CD4-positive, alpha-beta T cell (primary cell): ENCODE results near the gene LARGE1. TPM values are rescaled to one million over a fixed set of nuclear protein-coding genes. Genes with fewer than 3 reads are reported as not detected.

Source experiments
- ATAC-seq: fragments of 200-7000 bp; cut with Tn5 transposase; one replicate; pipeline ENCODE4 v1.10.0; 2022; ENCODE audit warnings: mild to moderate bottlenecking; ENCODE audit not compliant: poor library complexity
- CTCF ChIA-PET: fragments of 350-600 bp; sonication (Branson Sonifier 250); formaldehyde crosslinking; loops from one replicate; lab custom pipeline; 2021; ENCODE audit warnings: antibody characterized with exemption, inconsistent platforms; lab: Charles Lee
- POLR2A ChIA-PET: fragments of 350-600 bp; sonication (Branson Sonifier 250); formaldehyde crosslinking; loops from one replicate; lab custom pipeline; 2021; ENCODE audit warnings: antibody characterized with exemption, inconsistent platforms; lab: Charles Lee
- DNase-seq, 14 experiments: peaks; one replicate each; pipeline ENCODE4 v3.0.0-alpha.2; 2013 to 2020; ENCODE audit warnings: mixed read lengths in 2 of 14
- H3K27ac ChIP-seq, 2 donors: one replicate each; pipeline versions ENCODE4 v1.5.1 to v1.7.0; 2013; ENCODE audit warnings: low read length in 2 of 2, low read depth in 1 of 2, mild to moderate bottlenecking in 1 of 2
- H3K27me3 ChIP-seq, 2 experiments: 1 replicate in 1 of 2; 2 replicates in 1 of 2; pipeline versions ENCODE4 v1.6.1 to v1.7.0; 2013; ENCODE audit warnings: low read length in 2 of 2, control low read depth in 1 of 2, mild to moderate bottlenecking in 1 of 2, moderate library complexity in 1 of 2; ENCODE audit not compliant: insufficient read depth in 2 of 2, control insufficient read depth in 1 of 2
- H3K36me3 ChIP-seq: one replicate; pipeline ENCODE4 v1.6.1; 2013; ENCODE audit warnings: low read length, control low read depth; ENCODE audit not compliant: insufficient read depth
- H3K4me1 ChIP-seq: one replicate; pipeline ENCODE4 v1.6.1; 2013; ENCODE audit warnings: low read length, control low read depth; ENCODE audit not compliant: insufficient read depth
- H3K4me3 ChIP-seq: one replicate; pipeline ENCODE4 v1.5.1; 2013; ENCODE audit warnings: mild to moderate bottlenecking, low read length, moderate library complexity
- H3K9me3 ChIP-seq, 2 experiments: 1 replicate in 1 of 2; 2 replicates in 1 of 2; pipeline versions ENCODE4 v1.6.1 to v1.7.0; 2013; ENCODE audit warnings: low read length in 2 of 2, mild to moderate bottlenecking in 2 of 2, control low read depth in 1 of 2, moderate library complexity in 1 of 2; ENCODE audit not compliant: control insufficient read depth in 1 of 2, insufficient read depth in 1 of 2
- H3K27ac Mint-ChIP-seq: one replicate; pipeline ENCODE4 v1.8.0; 2020; ENCODE audit warnings: mixed read lengths
- H3K27me3 Mint-ChIP-seq: one replicate; pipeline ENCODE4 v1.8.0; 2021; ENCODE audit warnings: mixed read lengths
- H3K36me3 Mint-ChIP-seq: one replicate; pipeline ENCODE4 v1.8.0; 2021; ENCODE audit warnings: low read depth, mixed read lengths
- H3K4me1 Mint-ChIP-seq: one replicate; pipeline ENCODE4 v1.8.0; 2021; ENCODE audit warnings: low read depth, mixed read lengths
- H3K4me3 Mint-ChIP-seq: one replicate; pipeline ENCODE4 v1.8.0; 2020; ENCODE audit warnings: mild to moderate bottlenecking, mixed read lengths
- H3K9me3 Mint-ChIP-seq: one replicate; pipeline ENCODE4 v1.8.0; 2020; ENCODE audit warnings: mixed read lengths
- CTCF ChIP-seq: fragments of 200-600 bp; IDR thresholded peaks from one replicate; pipeline ENCODE4 v1.8.0; 2022; ENCODE audit warnings: antibody characterized with exemption, mild to moderate bottlenecking
- intact Hi-C, 2 experiments: fragments of 100-400 bp; cut with DNase I in 1 of 2; cut with micrococcal nuclease in 1 of 2; formaldehyde crosslinking; loops; one replicate each; pipeline versions ENCODE4 v1.15.1 to v1.9.0; 2023 to 2025; cut with DNase I, micrococcal nuclease
- total RNA-seq, 174 experiments: library from RNA in 2 of 174; stranded (reverse) in 2 of 174; gene quantifications; one replicate each; pipeline ENCODE4 v1.2.3 and lab custom pipeline; 2021 to 2026

The LARGE1 gene
- total RNA-seq, 2 experiments from 2014 or later = 0.14 to 0.70 TPM

- Mint-ChIP-seq H3K36me3 (no peaks in the 10 kb centered on the region), H3K4me3 (no peak overlapping the region), H3K27me3 (no peaks in the 10 kb centered on the region), H3K4me1 (no peaks in the 10 kb centered on the region), H3K27ac (no peak overlapping the region), H3K9me3 (peaks cover 2% of the 10 kb centered on the region)
- CTCF ChIA-PET = no interaction called here
- POLR2A ChIA-PET = no interaction called here
- Histone ChIP-seq H3K9me3 (peaks cover 0 to 14% of the 10 kb centered on the region in 2 experiments), H3K4me3 (no peak overlapping the region), H3K27ac (no peak overlapping the region), H3K27me3 (no peaks in the 10 kb centered on the region), H3K36me3 (no peaks in the 10 kb centered on the region), H3K4me1 (no peaks in the 10 kb centered on the region)
- DNase-seq (no peak), ATAC-seq (no peak)
- no peak for TF ChIP-seq CTCF
- intact Hi-C loops = no loop called here
Observed at GRCh38 chr22:33737662-33738061, 182.6 kb downstream of the LARGE1 start.

- peaks cover 0 to 16% of the 10 kb centered on the region in 2 experiments for H3K9me3 ChIP-seq
- no peaks in the 10 kb centered on the region for H3K36me3 Mint-ChIP-seq
- H3K9me3 Mint-ChIP-seq = no peaks in the 10 kb centered on the region
- H3K4me3 Mint-ChIP-seq = no peak overlapping the region
- no peaks in the 10 kb centered on the region for H3K27me3 ChIP-seq
- ChIA-PET POLR2A (no interaction called here), CTCF (no interaction called here)
- no peak for ATAC-seq
- H3K4me1 Mint-ChIP-seq = no peaks in the 10 kb centered on the region
- H3K27me3 Mint-ChIP-seq = no peaks in the 10 kb centered on the region
- H3K36me3 ChIP-seq = no peaks in the 10 kb centered on the region
- no peak overlapping the region for H3K4me3 ChIP-seq
- intact Hi-C loops = no loop called here
- H3K4me1 ChIP-seq = no peaks in the 10 kb centered on the region
- no peak for TF ChIP-seq CTCF
- no peak for DNase-seq
- no peak overlapping the region for H3K27ac ChIP-seq
- H3K27ac Mint-ChIP-seq = no peak overlapping the region
Observed at GRCh38 chr22:33735978-33736377, 184.3 kb downstream of the LARGE1 start.

GRCh38 chr22:33728847-33729246 lies 191.4 kb downstream of the LARGE1 start:
- Histone ChIP-seq H3K4me1 (no peaks in the 10 kb centered on the region), H3K36me3 (no peaks in the 10 kb centered on the region), H3K4me3 (no peak overlapping the region), H3K9me3 (peaks cover 0 to 17% of the 10 kb centered on the region in 2 experiments), H3K27ac (no peak overlapping the region), H3K27me3 (no peaks in the 10 kb centered on the region)
- TF ChIP-seq CTCF = no peak
- DNase-seq (no peak), ATAC-seq (no peak)
- no peaks in the 10 kb centered on the region for H3K36me3 Mint-ChIP-seq
- no peak overlapping the region for H3K4me3 Mint-ChIP-seq
- CTCF ChIA-PET = no interaction called here
- H3K27ac Mint-ChIP-seq = no peak overlapping the region
- no peaks in the 10 kb centered on the region for H3K9me3 Mint-ChIP-seq
- no peaks in the 10 kb centered on the region for H3K4me1 Mint-ChIP-seq
- no peaks in the 10 kb centered on the region for H3K27me3 Mint-ChIP-seq
- intact Hi-C loops = no loop called here
- POLR2A ChIA-PET = no interaction called here
